Vagina (tissue), 2 donors: ENCODE results near the gene RPH3AL.

Experiments
- CTCF ChIP-seq, 3 experiments: fragments of 450-650 bp in 2 of 3; fragments of 200-600 bp in 1 of 3; sonication (generic) in 1 of 3; IDR thresholded peaks; one replicate each; pipeline ENCODE4 v1.5.1; 2017 to 2019; ENCODE audit warnings: antibody characterized with exemption in 3 of 3, mild to moderate bottlenecking in 2 of 3, moderate library complexity in 2 of 3
- POLR2A ChIP-seq, 2 donors: fragments of 450-650 bp; IDR thresholded peaks; one replicate each; pipeline ENCODE4 v1.6.1; 2017; ENCODE audit warnings: antibody characterized with exemption in 2 of 2, mild to moderate bottlenecking in 2 of 2, moderate library complexity in 2 of 2
- POLR2AphosphoS5 ChIP-seq, 2 donors: sonication (generic); formaldehyde crosslinking; IDR thresholded peaks; one replicate each; pipeline ENCODE4 v1.9.0; 2017; ENCODE audit warnings: antibody characterized with exemption in 2 of 2, mild to moderate bottlenecking in 2 of 2, low read depth in 1 of 2; ENCODE audit not compliant: insufficient read depth in 1 of 2

DNA sequence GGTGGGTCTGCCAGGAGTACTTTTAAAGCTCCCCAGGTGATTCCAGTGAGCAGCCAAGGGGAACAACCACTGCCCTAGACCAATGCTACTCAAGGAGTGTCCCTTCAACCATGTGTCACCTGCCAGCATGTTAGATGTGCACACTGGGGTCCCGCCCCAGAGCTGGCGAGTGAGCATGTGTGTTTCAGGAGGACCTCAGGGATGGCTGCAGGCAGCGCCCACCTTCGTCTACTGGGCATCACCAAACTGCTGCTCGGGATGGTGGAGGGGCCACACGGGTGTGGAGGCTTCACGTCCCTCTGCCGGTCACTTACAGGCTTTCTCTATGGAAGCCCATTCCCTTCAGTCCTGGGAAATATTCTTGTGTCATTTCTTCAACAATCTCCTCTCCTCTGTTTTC is 142.2 kb downstream of the RPH3AL start:
- TF ChIP-seq POLR2A (IDR thresholded peaks at IDR 0.05) (no peak), CTCF (IDR thresholded peaks at IDR 0.05) (no peak), POLR2AphosphoS5 (IDR thresholded peaks at IDR 0.05; ENCODE audit: insufficient read depth in 1 of 2, low read depth in 1 of 2) (no peak)
